GM15510 (cell line): Measurements from ENCODE around the gene GRM8.

ENCODE experiments used
- POLR2A ChIP-seq: IDR thresholded peaks from 3 replicates; pipeline ENCODE4 v1.6.1; 2011; ENCODE audit warnings: borderline replicate concordance; ENCODE audit not compliant: insufficient read length; ENCODE audit errors: extremely low read depth

GRM8 gene

DNA sequence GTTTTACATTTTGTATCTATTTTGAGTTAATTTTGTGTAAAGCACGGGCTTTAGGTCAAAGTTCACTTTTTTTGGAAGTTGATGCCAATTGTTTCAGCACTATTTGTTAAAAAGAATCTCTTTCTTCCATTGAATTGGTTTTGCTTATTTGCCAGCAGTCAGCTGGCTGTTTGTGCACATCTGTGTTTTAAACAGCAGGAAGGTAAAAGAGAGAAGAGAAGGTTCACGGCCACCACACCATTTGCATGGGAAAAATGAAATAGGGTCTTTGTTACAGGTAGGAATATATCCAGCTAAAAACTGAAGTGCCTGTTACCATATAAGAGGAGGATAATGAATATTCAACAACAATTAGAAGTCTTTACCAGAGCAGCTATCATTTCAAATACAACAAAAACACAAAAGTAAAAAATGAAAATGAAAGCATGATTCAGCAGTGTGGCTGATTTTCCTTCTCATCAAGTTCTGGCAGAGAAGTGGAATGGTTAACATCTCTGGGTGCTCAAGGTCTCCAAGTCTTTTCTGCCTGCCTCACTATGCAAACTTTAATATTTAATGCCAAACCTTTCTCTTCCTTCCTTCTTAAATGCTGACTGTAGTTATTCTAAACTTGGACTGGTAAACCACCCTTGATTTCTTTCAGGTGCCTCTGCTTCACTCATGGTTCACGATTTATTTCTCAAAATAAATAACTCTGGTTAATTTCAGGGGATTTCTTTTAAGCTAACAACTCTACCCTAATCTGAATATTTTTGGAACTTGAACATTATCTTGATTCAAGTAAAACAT, 841.5 kb downstream of the GRM8 start:
- TF ChIP-seq POLR2A: no peak

DNA sequence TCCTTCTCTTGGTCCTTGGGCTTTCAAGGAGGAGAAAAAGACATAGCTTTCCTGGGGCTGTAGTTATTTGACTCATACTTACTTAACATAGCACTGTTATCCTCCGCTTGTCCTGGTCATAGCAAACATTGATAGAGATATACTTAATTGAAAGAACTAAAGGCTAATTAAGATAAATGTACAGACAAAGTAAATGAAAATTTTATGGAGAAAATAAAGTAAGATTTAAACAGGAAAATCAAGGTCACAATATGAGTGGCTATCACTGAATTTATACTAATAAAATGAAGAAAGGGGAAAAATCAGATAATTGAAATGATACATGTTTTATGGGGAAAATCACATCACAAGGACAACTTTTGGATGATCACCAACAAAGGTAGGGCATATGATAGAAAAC, 849.7 kb downstream of the GRM8 start:
- TF ChIP-seq POLR2A: no peak

- TF ChIP-seq POLR2A: no peak
These were observed 850.8 kb downstream of the GRM8 start for GRCh38 chr7:126401918-126402317.

- TF ChIP-seq POLR2A: no peak
These were observed 853.8 kb downstream of the GRM8 start for GRCh38 chr7:126398851-126399529.

- no peak for TF ChIP-seq POLR2A
These were observed 854.5 kb downstream of the GRM8 start for GRCh38 chr7:126398285-126398684.

- TF ChIP-seq POLR2A: no peak
These were observed 858.3 kb downstream of the GRM8 start for GRCh38 chr7:126394406-126394805.
